Astrocyte (in vitro differentiated cells and primary cell): ENCODE data around the gene CDH13. TPM values are rescaled to one million over a fixed set of nuclear protein-coding genes. Genes with fewer than 3 reads are reported as not detected.

ENCODE experiments used
- DNase-seq: peaks from one replicate; pipeline ENCODE4 v3.0.0-alpha.2; 2010; ENCODE audit warnings: low read depth
- FAIRE-seq: peaks from 2 replicates; lab custom pipeline; 2011; peaks lifted over from hg19 to GRCh38; lab: Jason Lieb, UNC
- H2AFZ ChIP-seq: 2 replicates; pipeline ENCODE4 v1.6.0; 2012; ENCODE audit warnings: low read depth, low read length, inconsistent platforms
- H3K27ac ChIP-seq: 2 replicates; pipeline ENCODE4 v1.5.1; 2011; ENCODE audit warnings: low read depth, low read length, inconsistent platforms
- H3K27me3 ChIP-seq: 2 replicates; pipeline ENCODE4 v1.6.0; 2011; ENCODE audit warnings: low read length, inconsistent platforms; ENCODE audit not compliant: insufficient read depth
- H3K36me3 ChIP-seq: 2 replicates; pipeline ENCODE4 v1.5.1; 2011; ENCODE audit warnings: low read length, inconsistent platforms; ENCODE audit not compliant: insufficient read depth
- H3K4me1 ChIP-seq: 2 replicates; pipeline ENCODE4 v1.5.1; 2011; ENCODE audit warnings: low read length, inconsistent platforms; ENCODE audit not compliant: insufficient read depth
- H3K4me2 ChIP-seq: 2 replicates; pipeline ENCODE4 v1.6.0; 2012; ENCODE audit warnings: low read length, inconsistent platforms
- H3K4me3 ChIP-seq: 2 replicates; pipeline ENCODE4 v1.5.1; 2011; ENCODE audit warnings: low read depth, mild to moderate bottlenecking, low read length, inconsistent platforms; ENCODE audit not compliant: insufficient read depth
- H3K79me2 ChIP-seq: 2 replicates; pipeline ENCODE4 v1.6.0; 2012; ENCODE audit warnings: mild to moderate bottlenecking, low read length, inconsistent platforms; ENCODE audit not compliant: insufficient read depth
- H3K9ac ChIP-seq: 2 replicates; pipeline ENCODE4 v1.6.0; 2012; ENCODE audit warnings: mild to moderate bottlenecking, low read length, inconsistent platforms
- H3K9me3 ChIP-seq: 2 replicates; pipeline ENCODE4 v1.5.1; 2012; ENCODE audit warnings: low read depth, mild to moderate bottlenecking, low read length, inconsistent platforms; ENCODE audit not compliant: insufficient read depth
- H4K20me1 ChIP-seq: 2 replicates; pipeline ENCODE4 v1.6.0; 2012; ENCODE audit warnings: low read length, inconsistent platforms; ENCODE audit not compliant: insufficient read depth
- H3K27ac Mint-ChIP-seq: one replicate; pipeline ENCODE4 v1.8.0; 2021; ENCODE audit warnings: mild to moderate bottlenecking, mixed read lengths; ENCODE audit not compliant: unreplicated experiment
- H3K27me3 Mint-ChIP-seq: one replicate; pipeline ENCODE4 v1.8.0; 2021; ENCODE audit warnings: low read depth, mixed read lengths; ENCODE audit not compliant: unreplicated experiment
- H3K36me3 Mint-ChIP-seq: one replicate; pipeline ENCODE4 v1.8.0; 2021; ENCODE audit warnings: low read depth, mixed read lengths; ENCODE audit not compliant: unreplicated experiment
- H3K4me1 Mint-ChIP-seq: one replicate; pipeline ENCODE4 v1.8.0; 2021; ENCODE audit warnings: low read depth, mixed read lengths; ENCODE audit not compliant: unreplicated experiment
- H3K4me3 Mint-ChIP-seq: one replicate; pipeline ENCODE4 v1.8.0; 2021; ENCODE audit warnings: mild to moderate bottlenecking, moderate library complexity, mixed read lengths; ENCODE audit not compliant: unreplicated experiment
- H3K9me3 Mint-ChIP-seq: one replicate; pipeline ENCODE4 v1.8.0; 2021; ENCODE audit warnings: mild to moderate bottlenecking, mixed read lengths; ENCODE audit not compliant: unreplicated experiment
- EZH2 ChIP-seq: IDR thresholded peaks from 2 replicates; pipeline ENCODE4 v1.6.1; 2012; ENCODE audit warnings: mild to moderate bottlenecking, low read length, inconsistent platforms; ENCODE audit not compliant: insufficient read depth
- total RNA-seq: library from RNA; stranded (reverse); gene quantifications from 2 replicates; pipeline ENCODE4 v1.2.1, GENCODE V29; 2021
- TF ChIP-seq, protein P1 (sequence below): IDR thresholded peaks from 2 replicates; pipeline ENCODE4 v1.5.1; 2011; ENCODE audit warnings: low read depth, mild to moderate bottlenecking, inconsistent platforms, low read length, moderate library complexity; ENCODE audit not compliant: insufficient read depth

The CDH13 gene
- total RNA-seq, 1 donor from 2014 or later: 41.7 TPM

DNA sequence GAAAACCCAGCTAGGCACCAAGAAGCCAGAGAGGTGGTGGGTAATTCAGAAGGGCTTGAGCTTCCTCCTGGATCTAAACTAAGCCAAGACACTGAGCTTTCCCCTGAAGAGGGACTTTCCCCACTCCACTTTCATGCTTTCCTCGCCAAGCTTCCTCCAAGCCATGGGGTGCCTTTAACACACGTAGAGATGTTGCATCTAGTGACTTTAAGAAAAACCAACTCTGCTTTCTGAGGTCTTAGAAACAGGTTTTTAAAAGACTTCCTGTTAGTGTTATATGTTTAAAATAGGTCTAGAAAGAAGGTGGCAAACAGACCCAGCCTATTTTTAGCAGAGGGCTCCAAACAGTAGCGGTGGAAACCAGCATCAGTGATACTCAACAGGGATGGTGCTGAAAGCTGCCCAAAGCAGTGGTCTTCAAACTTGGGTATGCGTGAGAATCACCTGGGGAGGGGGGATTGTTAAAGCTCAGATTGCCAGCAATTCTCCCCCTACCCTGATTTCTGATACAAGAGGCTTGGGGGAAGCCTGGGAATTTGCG, 585.6 kb downstream of the CDH13 start:
- no peaks in the 10 kb centered on the region for H4K20me1 ChIP-seq
- H3K27ac ChIP-seq: no peak overlapping the region
- Mint-ChIP-seq H3K36me3 (peaks cover 2% of the 10 kb centered on the region), H3K9me3 (peaks cover 5% of the 10 kb centered on the region), H3K27ac (no peak overlapping the region), H3K4me1 (no peaks in the 10 kb centered on the region), H3K4me3 (no peak overlapping the region), H3K27me3 (peaks cover 4% of the 10 kb centered on the region)
- H2AFZ ChIP-seq: no peak overlapping the region
- H3K79me2 ChIP-seq: no peaks in the 10 kb centered on the region
- H3K9me3 ChIP-seq: no peaks in the 10 kb centered on the region
- H3K9ac ChIP-seq: no peak overlapping the region
- FAIRE-seq: no peak
- no peaks in the 10 kb centered on the region for H3K27me3 ChIP-seq
- TF ChIP-seq, protein P1, sequence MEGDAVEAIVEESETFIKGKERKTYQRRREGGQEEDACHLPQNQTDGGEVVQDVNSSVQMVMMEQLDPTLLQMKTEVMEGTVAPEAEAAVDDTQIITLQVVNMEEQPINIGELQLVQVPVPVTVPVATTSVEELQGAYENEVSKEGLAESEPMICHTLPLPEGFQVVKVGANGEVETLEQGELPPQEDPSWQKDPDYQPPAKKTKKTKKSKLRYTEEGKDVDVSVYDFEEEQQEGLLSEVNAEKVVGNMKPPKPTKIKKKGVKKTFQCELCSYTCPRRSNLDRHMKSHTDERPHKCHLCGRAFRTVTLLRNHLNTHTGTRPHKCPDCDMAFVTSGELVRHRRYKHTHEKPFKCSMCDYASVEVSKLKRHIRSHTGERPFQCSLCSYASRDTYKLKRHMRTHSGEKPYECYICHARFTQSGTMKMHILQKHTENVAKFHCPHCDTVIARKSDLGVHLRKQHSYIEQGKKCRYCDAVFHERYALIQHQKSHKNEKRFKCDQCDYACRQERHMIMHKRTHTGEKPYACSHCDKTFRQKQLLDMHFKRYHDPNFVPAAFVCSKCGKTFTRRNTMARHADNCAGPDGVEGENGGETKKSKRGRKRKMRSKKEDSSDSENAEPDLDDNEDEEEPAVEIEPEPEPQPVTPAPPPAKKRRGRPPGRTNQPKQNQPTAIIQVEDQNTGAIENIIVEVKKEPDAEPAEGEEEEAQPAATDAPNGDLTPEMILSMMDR: no peak
- no peak for TF ChIP-seq EZH2
- no peaks in the 10 kb centered on the region for H3K36me3 ChIP-seq
- H3K4me2 ChIP-seq: no peak overlapping the region
- H3K4me3 ChIP-seq: no peak overlapping the region
- no peak for DNase-seq
- no peaks in the 10 kb centered on the region for H3K4me1 ChIP-seq

DNA sequence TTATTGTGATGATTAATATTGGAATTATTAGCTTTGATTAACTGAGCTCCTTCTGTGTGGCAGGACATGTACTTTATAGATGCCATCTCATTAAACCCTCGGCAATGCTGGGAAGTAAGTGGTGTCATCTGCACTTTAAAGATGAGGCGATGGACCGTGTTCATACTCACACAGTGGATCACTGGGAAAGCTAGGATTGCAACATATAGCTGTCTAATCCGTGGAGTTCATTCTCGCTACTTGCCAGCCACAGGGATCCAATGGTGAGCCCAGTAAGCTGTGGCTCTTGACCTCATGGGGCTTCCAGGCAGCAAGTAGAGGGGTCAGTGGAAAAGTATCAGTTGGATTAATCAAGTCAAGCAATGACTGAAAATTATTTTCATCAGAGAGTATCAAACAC, 587.9 kb downstream of the CDH13 start:
- H3K4me3 ChIP-seq: no peak overlapping the region
- H3K27me3 ChIP-seq: no peaks in the 10 kb centered on the region
- Mint-ChIP-seq H3K4me1 (no peaks in the 10 kb centered on the region), H3K4me3 (no peak overlapping the region), H3K27ac (no peak overlapping the region), H3K9me3 (peaks cover 9% of the 10 kb centered on the region), H3K36me3 (peaks cover 2% of the 10 kb centered on the region), H3K27me3 (peaks cover 4% of the 10 kb centered on the region)
- FAIRE-seq: no peak
- H3K27ac ChIP-seq: no peak overlapping the region
- H3K9ac ChIP-seq: no peak overlapping the region
- no peak overlapping the region for H3K4me2 ChIP-seq
- no peaks in the 10 kb centered on the region for H3K4me1 ChIP-seq
- no peaks in the 10 kb centered on the region for H3K79me2 ChIP-seq
- DNase-seq: no peak
- no peaks in the 10 kb centered on the region for H4K20me1 ChIP-seq
- H3K36me3 ChIP-seq: no peaks in the 10 kb centered on the region
- no peaks in the 10 kb centered on the region for H3K9me3 ChIP-seq
- no peak overlapping the region for H2AFZ ChIP-seq
- no peak for TF ChIP-seq EZH2
- TF ChIP-seq, protein P1: no peak

DNA sequence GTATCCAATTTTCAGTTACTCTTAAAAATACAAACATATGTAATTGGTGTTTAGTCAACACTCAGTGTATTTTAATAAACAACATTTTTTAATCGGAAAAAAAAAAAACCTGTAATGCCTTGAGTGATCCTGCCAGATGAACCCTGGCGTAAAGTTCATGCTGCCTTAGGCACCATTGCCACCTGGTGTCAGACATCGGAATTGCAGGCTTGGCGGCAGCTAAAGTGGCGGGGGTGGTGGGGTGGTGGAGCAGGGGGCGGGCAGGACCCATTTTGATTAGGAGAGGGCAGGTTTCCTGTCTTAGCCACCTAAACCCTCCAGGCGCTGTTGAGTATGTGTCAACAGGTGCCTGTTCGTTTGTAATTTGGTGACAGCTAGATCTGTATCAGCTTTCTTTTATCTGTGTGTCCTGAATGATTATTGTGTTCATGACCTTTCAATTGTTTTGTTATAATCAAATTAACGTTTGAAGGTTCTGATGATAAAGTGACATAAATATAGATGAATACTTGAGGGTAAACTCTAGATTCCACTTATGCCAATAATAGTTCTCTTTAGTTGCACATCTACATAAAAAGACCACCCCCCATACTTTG, 588.7 kb downstream of the CDH13 start:
- H3K27ac ChIP-seq: no peak overlapping the region
- H3K27ac Mint-ChIP-seq: no peak overlapping the region
- H3K36me3 Mint-ChIP-seq: peaks cover 2% of the 10 kb centered on the region
- H3K9me3 Mint-ChIP-seq: peaks cover 9% of the 10 kb centered on the region
- no peak overlapping the region for H3K4me3 ChIP-seq
- DNase-seq (no peak), FAIRE-seq (no peak)
- H3K4me3 Mint-ChIP-seq: no peak overlapping the region
- no peaks in the 10 kb centered on the region for H3K27me3 ChIP-seq
- H3K9me3 ChIP-seq: no peaks in the 10 kb centered on the region
- H3K4me1 ChIP-seq: no peaks in the 10 kb centered on the region
- no peak for TF ChIP-seq EZH2
- TF ChIP-seq, protein P1: peak; percentile 60
- H3K9ac ChIP-seq: no peak overlapping the region
- H2AFZ ChIP-seq: no peak overlapping the region
- H3K36me3 ChIP-seq: no peaks in the 10 kb centered on the region
- H4K20me1 ChIP-seq: no peaks in the 10 kb centered on the region
- no peaks in the 10 kb centered on the region for H3K4me1 Mint-ChIP-seq
- H3K4me2 ChIP-seq: no peak overlapping the region
- H3K79me2 ChIP-seq: no peaks in the 10 kb centered on the region
- peaks cover 4% of the 10 kb centered on the region for H3K27me3 Mint-ChIP-seq
